HG03457 (cell line): ENCODE results near the gene SYNGR2.

Source experiments
- ATAC-seq: cut with Tn5 transposase; IDR thresholded peaks from one replicate; pipeline ENCODE4 v1.9.1; 2021; ENCODE audit warnings: moderate number of reproducible peaks; ENCODE audit not compliant: unreplicated experiment

The SYNGR2 gene, protein sequence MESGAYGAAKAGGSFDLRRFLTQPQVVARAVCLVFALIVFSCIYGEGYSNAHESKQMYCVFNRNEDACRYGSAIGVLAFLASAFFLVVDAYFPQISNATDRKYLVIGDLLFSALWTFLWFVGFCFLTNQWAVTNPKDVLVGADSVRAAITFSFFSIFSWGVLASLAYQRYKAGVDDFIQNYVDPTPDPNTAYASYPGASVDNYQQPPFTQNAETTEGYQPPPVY

GRCh38 chr17:78168242-78168902, at the start of gene SYNGR2:
Gene SYNGR2, plus strand, starts transcription at chr17:78168581. Its CDS starts 36 bp downstream, at chr17:78168617.
- peak; percentile 47 for ATAC-seq

DNA sequence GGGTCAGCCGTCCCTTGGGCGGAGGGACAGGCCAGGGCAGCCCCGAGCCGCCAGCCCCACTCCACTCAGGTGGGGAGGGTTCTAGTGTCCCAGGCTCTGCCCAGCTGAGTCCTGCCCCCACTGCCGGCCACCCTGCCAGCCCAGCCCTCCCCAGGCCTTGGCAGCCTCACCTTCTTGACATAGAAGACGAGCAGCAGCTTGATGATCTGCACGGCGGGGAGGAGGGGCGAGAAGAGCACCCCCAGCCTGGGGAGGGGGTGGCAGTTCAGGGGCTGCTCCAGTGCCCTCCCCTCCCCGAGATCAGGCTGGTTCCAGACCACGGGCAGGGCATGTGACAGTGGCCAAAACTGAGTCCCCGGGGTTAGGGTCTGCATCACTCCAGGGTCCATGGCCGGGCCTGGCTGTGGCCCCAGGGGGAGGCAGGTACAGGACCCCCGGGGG, 49.6 kb upstream of the SYNGR2 start:
- no peak for ATAC-seq

DNA sequence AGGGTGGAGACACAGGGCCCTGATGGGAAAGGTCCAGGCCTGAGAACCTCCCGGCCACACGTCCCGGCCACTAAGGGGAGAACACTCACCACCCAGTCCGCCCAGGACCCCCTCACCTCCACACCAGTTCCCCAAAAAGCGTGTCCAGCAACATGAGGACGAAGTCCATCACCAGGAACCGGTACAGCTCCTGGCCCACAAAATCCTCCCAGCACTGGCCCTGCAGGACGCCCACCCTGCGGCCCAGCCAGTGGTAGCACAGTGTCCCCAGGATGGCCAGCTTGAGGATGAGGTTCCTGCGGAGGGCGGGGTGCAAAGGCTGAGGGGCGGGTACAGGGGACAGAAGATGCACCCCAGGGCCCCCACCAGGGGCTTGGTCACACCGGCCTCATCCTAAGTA, 47.8 kb upstream of the SYNGR2 start:
- ATAC-seq, result no peak

DNA sequence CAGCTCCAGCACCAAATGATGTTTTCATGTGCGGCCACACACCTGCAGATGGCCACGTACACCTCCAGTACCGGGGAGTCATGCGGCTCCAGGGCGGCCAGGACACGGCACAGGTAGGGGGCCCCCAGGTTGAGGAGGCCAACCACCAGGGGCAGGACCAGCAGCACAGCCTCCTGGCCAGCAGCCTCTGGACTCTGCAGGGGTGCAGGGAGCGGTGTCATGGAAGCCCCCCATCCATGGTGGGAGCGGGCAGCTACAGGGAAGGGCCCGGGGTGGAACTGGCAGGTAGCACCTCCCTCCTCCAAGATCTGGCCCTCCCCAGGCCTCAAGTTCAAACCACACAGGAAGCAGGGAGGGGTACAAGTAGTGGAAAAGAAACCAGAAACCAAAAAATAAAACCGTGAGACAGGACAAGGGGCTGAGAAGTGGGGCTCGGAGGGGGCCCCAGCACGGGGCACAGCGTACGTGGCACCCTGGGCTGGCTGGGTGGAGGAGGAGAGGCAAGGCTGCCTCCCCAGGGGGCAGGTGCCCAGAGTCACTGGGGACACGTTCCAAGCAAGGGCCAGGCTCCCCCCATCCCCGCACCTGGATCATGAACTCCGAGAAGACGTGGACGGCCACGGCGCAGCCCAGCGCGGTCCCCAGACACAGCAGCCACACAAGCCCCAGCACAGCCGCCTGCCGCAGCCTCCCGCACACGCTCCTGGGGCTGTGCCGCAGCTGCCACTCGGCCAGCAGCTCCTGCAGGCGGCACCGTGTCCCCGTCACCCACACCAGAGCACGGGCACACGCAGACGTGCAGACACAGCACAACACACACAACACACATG, 47.2 kb upstream of the SYNGR2 start:
- ATAC-seq, result no peak

- no peak for ATAC-seq
Observed at GRCh38 chr17:78121801-78122215, 46.6 kb upstream of the SYNGR2 start.

DNA sequence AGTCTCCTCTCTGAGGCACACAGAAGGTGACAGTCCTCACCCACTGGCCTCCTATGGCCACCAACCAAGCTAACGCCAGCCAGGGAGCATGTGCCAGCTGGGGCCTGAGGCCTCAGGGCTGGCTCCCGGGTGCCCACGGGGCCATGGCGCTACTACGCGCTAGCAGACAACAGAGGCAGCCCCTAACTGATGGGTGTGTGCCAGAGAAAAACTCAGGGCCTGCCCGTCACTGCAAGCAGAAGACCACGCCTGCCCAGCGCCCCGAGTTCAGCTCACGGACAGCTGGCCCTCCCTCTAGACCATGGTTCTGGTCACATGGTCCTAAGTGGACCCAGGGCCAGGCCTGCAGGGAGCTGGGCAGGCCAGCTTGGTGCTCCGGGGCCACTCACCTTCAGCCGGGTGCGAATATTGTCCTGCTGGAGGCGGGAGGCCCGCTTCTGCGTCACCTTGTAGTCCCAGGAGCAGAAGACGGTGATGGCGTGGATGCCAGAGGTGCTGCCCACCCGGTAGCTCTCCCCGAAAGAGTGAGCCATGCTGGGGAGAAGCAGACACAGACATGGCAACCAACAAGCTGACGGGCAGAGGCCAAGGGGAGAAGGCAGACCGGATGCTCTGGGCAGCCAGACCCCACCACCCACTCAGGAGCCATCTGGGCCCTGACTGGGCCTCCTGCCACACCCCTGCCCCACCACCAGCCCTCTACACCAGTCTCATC, 46.0 kb upstream of the SYNGR2 start:
- ATAC-seq, result no peak

GRCh38 chr17:78122931-78123249, 45.5 kb upstream of the SYNGR2 start:
- ATAC-seq, result no peak

- no peak for ATAC-seq
Observed at GRCh38 chr17:78123258-78123929, 45.0 kb upstream of the SYNGR2 start.

DNA sequence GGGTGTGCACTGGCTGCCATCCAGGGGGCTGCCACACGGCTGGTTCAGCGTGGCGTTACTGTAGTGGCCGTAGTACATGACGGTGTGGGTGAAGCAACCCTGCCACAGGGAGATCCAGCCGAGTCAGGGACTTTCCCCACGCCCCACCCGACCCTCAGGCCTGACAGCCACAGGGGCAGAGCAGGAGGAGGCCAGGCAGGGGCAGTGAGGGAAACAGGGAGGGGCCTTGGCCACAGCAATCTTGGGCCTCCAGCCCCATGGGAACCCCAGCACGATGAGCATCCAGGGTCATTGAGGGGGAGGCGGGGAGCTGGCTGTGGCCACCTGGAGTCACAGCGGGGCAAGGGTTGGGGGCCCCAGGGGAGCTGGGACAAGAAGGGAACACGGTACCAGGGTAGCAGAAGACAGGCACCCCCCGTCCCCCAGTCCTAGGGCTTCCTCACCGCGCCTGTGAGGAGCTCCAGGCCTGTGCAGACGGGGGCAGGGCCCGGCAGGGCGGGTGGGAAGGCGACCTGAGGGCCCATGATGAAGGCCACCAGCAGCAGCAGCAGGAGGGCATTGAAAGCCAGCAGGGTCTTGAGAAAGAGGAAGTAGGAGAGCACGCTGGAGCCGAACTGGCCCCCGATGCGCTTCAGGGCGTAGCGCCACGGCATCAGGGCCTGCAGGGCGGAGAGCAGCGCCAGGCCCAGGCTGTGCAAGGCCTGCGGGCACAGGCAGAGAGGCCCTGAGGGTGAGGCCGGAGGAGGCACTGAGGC, 44.1 kb upstream of the SYNGR2 start:
- no peak for ATAC-seq

- no peak for ATAC-seq
Observed at GRCh38 chr17:78124836-78125137, 43.6 kb upstream of the SYNGR2 start.

DNA sequence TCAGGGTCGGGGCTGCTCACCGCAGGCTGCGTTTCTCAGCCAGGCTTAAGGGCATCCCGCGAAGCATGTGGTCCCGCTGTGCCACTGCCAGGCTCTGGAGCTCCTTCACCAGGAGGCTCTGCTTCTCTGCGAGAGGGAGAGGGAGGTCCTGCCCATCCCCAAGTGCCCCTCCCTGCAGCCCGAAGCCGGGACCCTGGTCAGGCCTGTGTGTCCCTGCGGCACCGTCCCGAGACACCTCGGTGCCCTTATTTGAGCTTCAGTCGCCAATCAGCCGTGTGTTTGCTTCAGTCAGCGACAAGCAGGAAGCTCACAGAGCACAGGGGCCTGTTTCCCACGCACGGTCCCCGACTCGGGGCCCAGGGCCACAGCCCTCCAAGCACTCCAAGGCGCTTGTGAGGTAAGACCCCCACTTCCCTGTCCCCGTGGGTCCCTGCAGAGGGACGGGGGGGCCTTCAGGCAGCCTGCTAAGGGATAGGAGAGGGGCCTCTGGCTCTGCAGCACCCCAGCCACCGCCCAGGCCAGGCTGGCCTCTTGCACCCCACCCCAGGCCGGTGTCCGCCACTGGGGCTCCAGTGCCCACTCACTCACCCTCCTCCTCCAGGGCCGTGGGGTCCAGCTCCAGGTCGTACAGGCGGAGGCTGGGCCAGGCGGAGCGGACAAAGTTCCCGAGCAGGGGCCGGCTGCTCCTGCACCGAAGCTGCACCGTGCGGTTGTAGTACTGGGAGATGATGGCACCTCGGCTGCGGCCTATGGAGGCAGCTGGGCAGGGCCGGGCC, 43.1 kb upstream of the SYNGR2 start:
- no peak for ATAC-seq

DNA sequence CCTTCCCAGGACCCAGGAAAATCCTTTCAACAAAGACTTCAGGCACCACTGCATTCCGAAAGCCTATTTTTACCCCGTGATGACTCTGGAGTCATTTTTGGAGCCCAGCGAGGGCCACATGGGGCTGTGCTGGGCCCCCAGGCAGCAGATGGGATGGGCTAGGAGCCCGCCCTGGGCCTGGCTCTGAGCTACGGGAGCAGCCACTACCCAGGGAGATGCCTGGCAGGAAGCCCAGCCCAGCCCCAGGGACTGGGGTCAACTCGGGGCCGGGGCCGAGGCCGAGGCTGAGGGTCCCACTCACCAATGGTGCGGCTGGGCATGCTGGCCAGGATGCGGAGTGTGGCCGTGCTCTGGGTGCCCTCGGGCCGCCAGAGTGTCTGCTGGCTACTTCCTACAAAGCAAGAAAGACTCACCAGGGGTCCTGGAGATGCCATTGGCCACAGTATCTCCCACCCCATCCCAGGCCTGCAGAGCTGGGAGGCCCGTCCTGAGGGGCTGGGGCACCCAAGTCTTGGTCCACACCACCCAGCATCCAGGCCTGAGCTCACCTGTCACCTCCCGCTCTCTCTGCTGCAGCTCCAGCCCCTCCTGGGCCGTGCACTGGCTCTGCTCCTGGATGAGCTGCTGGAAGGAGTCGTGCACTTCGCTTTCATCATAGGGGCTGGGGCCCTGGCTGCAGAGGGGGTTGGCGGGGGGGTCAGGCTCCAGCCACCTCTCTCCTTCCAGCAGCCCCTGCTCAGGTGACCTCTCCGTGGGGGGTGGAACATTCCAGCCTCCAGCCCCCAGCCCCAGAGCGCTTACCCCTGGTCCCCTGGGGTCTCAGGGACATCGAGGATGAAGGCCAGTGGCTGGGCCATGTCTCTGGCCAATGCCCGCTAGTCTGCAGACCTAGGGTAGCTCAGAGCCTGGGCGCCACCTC, 42.1 kb upstream of the SYNGR2 start:
- ATAC-seq, result no peak

DNA sequence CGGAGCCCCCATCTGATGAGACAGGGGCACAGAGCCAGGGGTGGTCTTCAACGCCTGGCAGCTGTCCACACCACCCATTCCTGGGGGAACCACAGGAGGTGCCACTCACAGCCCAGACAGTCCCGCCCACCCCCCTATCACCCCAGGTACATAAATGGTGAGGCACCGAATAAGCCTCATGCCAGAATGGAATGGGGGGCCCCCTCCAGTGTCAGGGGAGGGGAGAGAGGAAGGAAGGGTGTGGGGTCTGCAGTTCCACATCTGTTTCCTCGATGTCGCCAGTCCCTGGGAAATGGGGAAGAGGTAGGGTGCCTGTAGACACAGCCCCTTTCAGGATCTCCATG, 41.5 kb upstream of the SYNGR2 start:
- no peak for ATAC-seq

- no peak for ATAC-seq
Observed at GRCh38 chr17:78127239-78127887, 41.0 kb upstream of the SYNGR2 start.

GRCh38 chr17:78127888-78128550, 40.4 kb upstream of the SYNGR2 start:
- no peak for ATAC-seq

GRCh38 chr17:78128551-78129350, 39.6 kb upstream of the SYNGR2 start, which contains the start of gene TMC6:
Gene TMC6, minus strand, starts transcription at chr17:78128755. Its CDS starts 1,923 bp downstream, at chr17:78126832.
- no peak for ATAC-seq
